Stimulated activated CD8-positive, alpha-beta memory T cell treated with anti-CD3 and anti-CD28 coated beads, Interleukin-7, amount 100 ng/mL, for 48 hours (primary cell): ENCODE measurements around the gene SRM.
A peak's percentile ranks its signal among the peaks of the same experiment; 100 is the strongest.
"Not testable (repeated sequence)": the region's sequence is repeated elsewhere in the genome, so short reads cannot be mapped to it uniquely, and the experiment has no call there.

Experiments
- DNase-seq, 2 donors: peaks; one replicate each; pipeline ENCODE4 v3.0.0-alpha.2; 2020; ENCODE audit warnings: low read depth in 1 of 2; ENCODE audit errors: extremely low read depth in 1 of 2

SRM gene

GRCh38 chr1:11023201-11023600 lies 36.6 kb downstream of the SRM start:
- no peak for DNase-seq

GRCh38 chr1:11019971-11020370 lies 39.8 kb downstream of the SRM start:
- no peak for DNase-seq

- DNase-seq, result not testable (repeated sequence)
Observed at GRCh38 chr1:11019358-11019757, 40.5 kb downstream of the SRM start.

- no peak for DNase-seq
Observed at GRCh38 chr1:11013160-11013531, 46.7 kb downstream of the SRM start.

- peak; percentile 81 for DNase-seq
Observed at GRCh38 chr1:11012260-11013159, 47.3 kb downstream of the SRM start, which contains the start of gene TARDBP. TARDBP (plus strand) TSS chr1:11012654; CDS start chr1:11013728, 1,074 bp downstream.
